Parathyroid adenoma (tissue), 2 donors: ENCODE data around the gene CADPS2.
"Not testable (repeated sequence)": the region's sequence is repeated elsewhere in the genome, so short reads cannot be mapped to it uniquely, and the experiment has no call there.

Experiments used
- H2AFZ ChIP-seq: fragments of 300-600 bp; sonication (generic); one replicate; pipeline ENCODE4 v1.7.0; 2017; ENCODE audit warnings: antibody characterized with exemption, mild to moderate bottlenecking
- H3K27ac ChIP-seq: fragments of 300-600 bp; sonication (generic); one replicate; pipeline ENCODE4 v1.7.0; 2017
- H3K27me3 ChIP-seq: fragments of 300-600 bp; sonication (generic); one replicate; pipeline ENCODE4 v1.7.0; 2017; ENCODE audit warnings: low read length; ENCODE audit not compliant: control insufficient read depth, insufficient read depth
- H3K36me3 ChIP-seq: fragments of 300-600 bp; sonication (generic); one replicate; pipeline ENCODE4 v1.7.0; 2017; ENCODE audit warnings: low read length; ENCODE audit not compliant: control insufficient read depth, insufficient read depth
- H3K4me1 ChIP-seq: fragments of 300-600 bp; sonication (generic); one replicate; pipeline ENCODE4 v1.7.0; 2017; ENCODE audit warnings: control low read depth
- H3K4me2 ChIP-seq: fragments of 300-600 bp; sonication (generic); one replicate; pipeline ENCODE4 v1.7.0; 2017; ENCODE audit warnings: low read length
- H3K4me3 ChIP-seq: fragments of 300-600 bp; sonication (generic); one replicate; pipeline ENCODE4 v1.7.0; 2017; ENCODE audit warnings: low read depth, low read length
- H3K79me2 ChIP-seq: fragments of 300-600 bp; sonication (generic); one replicate; pipeline ENCODE4 v1.7.0; 2017; ENCODE audit warnings: control low read depth
- H3K9ac ChIP-seq: fragments of 300-600 bp; sonication (generic); one replicate; pipeline ENCODE4 v1.7.0; 2017; ENCODE audit warnings: mild to moderate bottlenecking
- H3K9me3 ChIP-seq: fragments of 300-600 bp; sonication (generic); one replicate; pipeline ENCODE4 v1.7.0; 2017; ENCODE audit warnings: low read length; ENCODE audit not compliant: control insufficient read depth
- TF ChIP-seq, protein P1 (sequence below): fragments of 300-600 bp; sonication (generic); IDR thresholded peaks from one replicate; pipeline ENCODE4 v1.7.0; 2017; ENCODE audit warnings: antibody characterized with exemption, mild to moderate bottlenecking
- donor health status: primary hyperparathyroidism.

Gene CADPS2

DNA sequence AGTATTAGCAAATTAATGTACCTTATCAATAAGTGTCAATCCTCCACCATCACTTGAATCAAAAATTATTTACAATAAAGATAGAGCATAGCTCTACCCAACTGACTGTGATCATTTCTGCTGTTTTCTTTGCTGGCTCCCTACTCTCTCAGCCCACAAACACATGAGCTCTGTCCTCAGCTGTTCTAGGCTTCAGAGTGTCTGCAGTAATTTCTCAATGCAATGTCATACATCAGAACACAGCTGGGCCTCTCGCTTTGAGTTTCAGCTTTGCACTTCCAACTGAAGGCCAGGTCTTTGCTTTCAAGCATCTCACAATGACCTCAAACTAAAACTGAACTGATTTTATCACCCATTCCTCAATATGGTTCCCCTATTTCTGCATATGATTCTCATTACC, 243.0 kb downstream of the CADPS2 start:
- no peaks in the 10 kb centered on the region for H3K36me3 ChIP-seq
- H3K9me3 ChIP-seq, result no peaks in the 10 kb centered on the region
- no peak overlapping the region for H3K27ac ChIP-seq
- TF ChIP-seq, protein P1, sequence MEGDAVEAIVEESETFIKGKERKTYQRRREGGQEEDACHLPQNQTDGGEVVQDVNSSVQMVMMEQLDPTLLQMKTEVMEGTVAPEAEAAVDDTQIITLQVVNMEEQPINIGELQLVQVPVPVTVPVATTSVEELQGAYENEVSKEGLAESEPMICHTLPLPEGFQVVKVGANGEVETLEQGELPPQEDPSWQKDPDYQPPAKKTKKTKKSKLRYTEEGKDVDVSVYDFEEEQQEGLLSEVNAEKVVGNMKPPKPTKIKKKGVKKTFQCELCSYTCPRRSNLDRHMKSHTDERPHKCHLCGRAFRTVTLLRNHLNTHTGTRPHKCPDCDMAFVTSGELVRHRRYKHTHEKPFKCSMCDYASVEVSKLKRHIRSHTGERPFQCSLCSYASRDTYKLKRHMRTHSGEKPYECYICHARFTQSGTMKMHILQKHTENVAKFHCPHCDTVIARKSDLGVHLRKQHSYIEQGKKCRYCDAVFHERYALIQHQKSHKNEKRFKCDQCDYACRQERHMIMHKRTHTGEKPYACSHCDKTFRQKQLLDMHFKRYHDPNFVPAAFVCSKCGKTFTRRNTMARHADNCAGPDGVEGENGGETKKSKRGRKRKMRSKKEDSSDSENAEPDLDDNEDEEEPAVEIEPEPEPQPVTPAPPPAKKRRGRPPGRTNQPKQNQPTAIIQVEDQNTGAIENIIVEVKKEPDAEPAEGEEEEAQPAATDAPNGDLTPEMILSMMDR, result no peak
- H3K4me3 ChIP-seq, result no peak overlapping the region
- H3K4me2 ChIP-seq, result no peak overlapping the region
- H3K27me3 ChIP-seq, result no peaks in the 10 kb centered on the region
- no peaks in the 10 kb centered on the region for H3K4me1 ChIP-seq
- H3K9ac ChIP-seq, result no peak overlapping the region
- no peak overlapping the region for H2AFZ ChIP-seq
- H3K79me2 ChIP-seq, result no peaks in the 10 kb centered on the region

GRCh38 chr7:122638459-122638858, 247.8 kb downstream of the CADPS2 start:
- Histone ChIP-seq H3K27ac (no peak overlapping the region), H3K4me2 (no peak overlapping the region), H3K79me2 (no peaks in the 10 kb centered on the region), H3K4me1 (no peaks in the 10 kb centered on the region), H3K9me3 (peaks cover under 1% of the 10 kb centered on the region), H3K9ac (no peak overlapping the region), H2AFZ (no peak overlapping the region), H3K4me3 (no peak overlapping the region), H3K27me3 (no peaks in the 10 kb centered on the region), H3K36me3 (no peaks in the 10 kb centered on the region)
- TF ChIP-seq, protein P1, result no peak

GRCh38 chr7:122637784-122638183, 248.5 kb downstream of the CADPS2 start:
- H3K36me3 ChIP-seq, result no peaks in the 10 kb centered on the region
- H3K27me3 ChIP-seq, result no peaks in the 10 kb centered on the region
- H3K9ac ChIP-seq, result no peak overlapping the region
- TF ChIP-seq, protein P1, result no peak
- H3K9me3 ChIP-seq, result peaks cover 4% of the 10 kb centered on the region
- no peak overlapping the region for H3K27ac ChIP-seq
- H3K4me1 ChIP-seq, result no peaks in the 10 kb centered on the region
- no peak overlapping the region for H3K4me3 ChIP-seq
- H3K79me2 ChIP-seq, result no peaks in the 10 kb centered on the region
- H2AFZ ChIP-seq, result no peak overlapping the region
- H3K4me2 ChIP-seq, result no peak overlapping the region

- not testable (repeated sequence) for H3K4me3 ChIP-seq, H3K27ac ChIP-seq, H3K79me2 ChIP-seq
Measured at GRCh38 chr7:122635481-122635880, 250.8 kb downstream of the CADPS2 start.

DNA sequence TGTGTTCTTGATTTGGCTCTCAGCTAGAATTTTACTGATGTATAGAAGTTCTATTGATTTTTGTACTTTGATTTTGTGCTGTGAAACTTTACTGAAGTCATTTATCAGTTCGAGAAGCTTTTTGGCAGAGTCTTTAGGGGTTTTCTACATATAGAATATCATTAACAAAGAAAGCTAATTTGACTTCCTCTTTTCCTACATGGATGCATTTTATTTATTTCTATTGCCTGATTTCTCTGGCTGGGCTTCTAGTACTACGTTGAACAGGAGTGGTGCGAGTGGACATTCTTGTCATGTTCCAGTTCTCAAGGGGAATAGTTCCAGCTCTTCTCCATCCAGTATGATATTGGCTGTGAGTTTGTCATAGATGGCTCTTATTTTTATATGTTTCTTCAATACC, 252.8 kb downstream of the CADPS2 start:
- H2AFZ ChIP-seq, result no peak overlapping the region
- H3K27ac ChIP-seq, result no peak overlapping the region
- H3K27me3 ChIP-seq, result no peaks in the 10 kb centered on the region
- peaks cover 4% of the 10 kb centered on the region for H3K9me3 ChIP-seq
- H3K4me1 ChIP-seq, result no peaks in the 10 kb centered on the region
- TF ChIP-seq, protein P1, result no peak
- no peaks in the 10 kb centered on the region for H3K36me3 ChIP-seq
- no peak overlapping the region for H3K4me2 ChIP-seq
- no peaks in the 10 kb centered on the region for H3K79me2 ChIP-seq
- H3K4me3 ChIP-seq, result no peak overlapping the region
- H3K9ac ChIP-seq, result no peak overlapping the region

More at GRCh38 chr7:122635481-122635880, 250.8 kb downstream of the CADPS2 start:
- H2AFZ ChIP-seq, H3K9ac ChIP-seq, H3K9me3 ChIP-seq, H3K4me2 ChIP-seq, H3K27me3 ChIP-seq, H3K4me1 ChIP-seq, H3K36me3 ChIP-seq: not testable (repeated sequence)
